OCI-LY3 (cell line): ENCODE results near the gene SIAH2.

Source experiments
- H2AFZ ChIP-seq: fragments of 200-600, 300-600 bp; shearing (Covaris generic); 2 replicates; pipeline ENCODE4 v1.6.0; 2014; ENCODE audit warnings: antibody characterized with exemption, low read depth, low read length
- H3K27ac ChIP-seq: fragments of 200-600, 300-600 bp; sonication (generic); 2 replicates; pipeline ENCODE4 v1.5.1; 2014; ENCODE audit warnings: mild to moderate bottlenecking, low read length, moderate library complexity, mixed read lengths
- H3K27me3 ChIP-seq: fragments of 200-600, 300-600 bp; sonication (generic); 2 replicates; pipeline ENCODE4 v1.6.1; 2014; ENCODE audit warnings: low read depth, low read length, mixed read lengths
- H3K36me3 ChIP-seq: fragments of 200-600, 300-600 bp; sonication (generic); replicated peaks from 2 replicates; pipeline ENCODE3; 2014; ENCODE audit warnings: low read depth, low read length, mixed read lengths
- H3K4me1 ChIP-seq: fragments of 300-600, 200-600 bp; sonication (generic); 2 replicates; pipeline ENCODE4 v1.6.1; 2014; ENCODE audit warnings: low read length, mixed read lengths
- H3K4me2 ChIP-seq: fragments of 200-600, 300-600 bp; sonication (generic); 2 replicates; pipeline ENCODE4 v1.6.1; 2014; ENCODE audit warnings: low read length, mixed read lengths
- H3K4me3 ChIP-seq: fragments of 300-600, 200-600 bp; sonication (generic); 2 replicates; pipeline ENCODE4 v1.5.1; 2014; ENCODE audit warnings: antibody characterized with exemption, mild to moderate bottlenecking, low read length, moderate library complexity
- H3K79me2 ChIP-seq: fragments of 300-600, 200-600 bp; shearing (Covaris generic); 2 replicates; pipeline ENCODE4 v1.6.1; 2014; ENCODE audit warnings: mild to moderate bottlenecking, low read length, mixed read lengths
- H3K9ac ChIP-seq: fragments of 300-600, 200-600 bp; shearing (Covaris generic); 2 replicates; pipeline ENCODE4 v1.6.0; 2014; ENCODE audit warnings: mild to moderate bottlenecking, low read length, moderate library complexity
- H3K9me3 ChIP-seq: fragments of 200-600, 300-600 bp; shearing (Covaris generic); 2 replicates; pipeline ENCODE4 v1.6.1; 2014; ENCODE audit warnings: low read length, mixed read lengths; ENCODE audit not compliant: insufficient read depth
- H4K20me1 ChIP-seq: fragments of 200-600, 300-600 bp; sonication (generic); 2 replicates; pipeline ENCODE4 v1.6.1; 2016; ENCODE audit warnings: low read length, mixed read lengths; ENCODE audit not compliant: insufficient read depth
- EZH2phosphoT487 ChIP-seq: fragments of 200-600 bp; shearing (Covaris generic); IDR thresholded peaks from 2 replicates; pipeline ENCODE4 v1.6.1; 2018; ENCODE audit warnings: antibody characterized with exemption, mixed run types, low read depth
- TF ChIP-seq, protein P1 (sequence below): fragments of 200-600, 300-600 bp; sonication (generic); IDR thresholded peaks from 2 replicates; pipeline ENCODE4 v1.5.1; 2014; ENCODE audit warnings: antibody characterized with exemption, low read length, low read depth

SIAH2 gene

DNA sequence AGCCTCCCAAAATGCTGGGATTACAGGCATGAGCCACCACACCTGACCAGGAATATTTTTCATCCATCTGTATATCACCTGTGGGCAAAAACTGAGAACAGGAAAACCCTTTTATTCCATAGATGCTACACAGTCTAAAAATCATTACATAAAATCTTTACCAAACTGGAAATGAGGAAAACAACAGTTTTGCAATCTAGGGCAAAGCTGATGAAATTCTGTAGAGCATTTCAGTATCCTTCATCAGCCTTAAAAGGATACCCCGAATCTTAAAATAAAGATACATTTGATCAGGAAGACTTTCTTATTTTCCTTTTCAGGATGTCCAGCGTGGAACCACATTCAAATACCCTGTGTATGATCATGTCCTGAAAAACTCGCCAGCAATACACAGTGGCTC lies 7.1 kb downstream of the SIAH2 start:
- H4K20me1 ChIP-seq: peaks cover 88% of the 10 kb centered on the region
- H2AFZ ChIP-seq: no peak overlapping the region
- H3K4me2 ChIP-seq: no peak overlapping the region
- H3K27me3 ChIP-seq: no peaks in the 10 kb centered on the region
- peaks cover 20% of the 10 kb centered on the region for H3K4me1 ChIP-seq
- no peak overlapping the region for H3K9ac ChIP-seq
- H3K9me3 ChIP-seq: no peaks in the 10 kb centered on the region
- H3K27ac ChIP-seq: no peak overlapping the region
- peaks cover 31% of the 10 kb centered on the region for H3K36me3 ChIP-seq
- no peak overlapping the region for H3K4me3 ChIP-seq
- peaks cover 92% of the 10 kb centered on the region for H3K79me2 ChIP-seq
- TF ChIP-seq, protein P1, sequence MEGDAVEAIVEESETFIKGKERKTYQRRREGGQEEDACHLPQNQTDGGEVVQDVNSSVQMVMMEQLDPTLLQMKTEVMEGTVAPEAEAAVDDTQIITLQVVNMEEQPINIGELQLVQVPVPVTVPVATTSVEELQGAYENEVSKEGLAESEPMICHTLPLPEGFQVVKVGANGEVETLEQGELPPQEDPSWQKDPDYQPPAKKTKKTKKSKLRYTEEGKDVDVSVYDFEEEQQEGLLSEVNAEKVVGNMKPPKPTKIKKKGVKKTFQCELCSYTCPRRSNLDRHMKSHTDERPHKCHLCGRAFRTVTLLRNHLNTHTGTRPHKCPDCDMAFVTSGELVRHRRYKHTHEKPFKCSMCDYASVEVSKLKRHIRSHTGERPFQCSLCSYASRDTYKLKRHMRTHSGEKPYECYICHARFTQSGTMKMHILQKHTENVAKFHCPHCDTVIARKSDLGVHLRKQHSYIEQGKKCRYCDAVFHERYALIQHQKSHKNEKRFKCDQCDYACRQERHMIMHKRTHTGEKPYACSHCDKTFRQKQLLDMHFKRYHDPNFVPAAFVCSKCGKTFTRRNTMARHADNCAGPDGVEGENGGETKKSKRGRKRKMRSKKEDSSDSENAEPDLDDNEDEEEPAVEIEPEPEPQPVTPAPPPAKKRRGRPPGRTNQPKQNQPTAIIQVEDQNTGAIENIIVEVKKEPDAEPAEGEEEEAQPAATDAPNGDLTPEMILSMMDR: no peak
- TF ChIP-seq EZH2phosphoT487: no peak

- no peak overlapping the region for H3K9ac ChIP-seq
- H4K20me1 ChIP-seq: peaks cover 88% of the 10 kb centered on the region
- H3K79me2 ChIP-seq: peaks cover 92% of the 10 kb centered on the region
- no peak overlapping the region for H2AFZ ChIP-seq
- H3K4me2 ChIP-seq: no peak overlapping the region
- peaks cover 10% of the 10 kb centered on the region for H3K4me1 ChIP-seq
- no peak overlapping the region for H3K4me3 ChIP-seq
- no peaks in the 10 kb centered on the region for H3K27me3 ChIP-seq
- H3K9me3 ChIP-seq: no peaks in the 10 kb centered on the region
- TF ChIP-seq, protein P1: no peak
- no peak for TF ChIP-seq EZH2phosphoT487
- H3K36me3 ChIP-seq: peaks cover 34% of the 10 kb centered on the region
- H3K27ac ChIP-seq: no peak overlapping the region
Measured at GRCh38 chr3:150754896-150755295, 8.1 kb downstream of the SIAH2 start.

- Histone ChIP-seq H4K20me1 (peaks cover 89% of the 10 kb centered on the region), H3K79me2 (peaks cover 95% of the 10 kb centered on the region), H3K4me2 (no peak overlapping the region), H3K9ac (no peak overlapping the region), H3K4me3 (no peak overlapping the region), H3K9me3 (no peaks in the 10 kb centered on the region), H3K4me1 (no peaks in the 10 kb centered on the region), H3K27ac (no peak overlapping the region), H2AFZ (no peak overlapping the region), H3K36me3 (peaks cover 25% of the 10 kb centered on the region), H3K27me3 (no peaks in the 10 kb centered on the region)
- TF ChIP-seq, protein P1: no peak
- no peak for TF ChIP-seq EZH2phosphoT487
Measured at GRCh38 chr3:150751781-150752263, 11.1 kb downstream of the SIAH2 start.

DNA sequence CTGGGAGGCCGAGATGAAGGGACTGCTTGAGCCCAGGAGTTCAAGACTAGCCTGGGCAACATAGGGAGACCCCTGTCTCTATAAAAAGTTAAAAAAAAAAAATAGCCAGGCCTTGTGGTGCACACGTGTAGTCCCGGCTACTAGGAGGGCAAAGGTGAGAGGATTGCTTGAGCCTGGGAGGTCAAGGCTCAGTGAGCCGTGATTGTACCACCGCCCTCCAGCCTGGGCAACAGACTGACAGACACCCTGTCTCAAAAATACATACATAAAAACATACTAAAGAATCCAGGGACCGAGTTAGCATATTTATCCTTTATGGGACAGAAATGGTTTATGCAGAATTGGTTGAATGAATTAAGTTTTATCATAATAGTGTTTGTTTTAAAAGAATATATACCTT lies 13.7 kb downstream of the SIAH2 start:
- TF ChIP-seq, protein P1: no peak
- no peak for TF ChIP-seq EZH2phosphoT487
- Histone ChIP-seq H4K20me1 (peaks cover 93% of the 10 kb centered on the region), H3K27ac (no peak overlapping the region), H3K4me2 (no peak overlapping the region), H3K79me2 (peaks cover 98% of the 10 kb centered on the region), H3K4me3 (no peak overlapping the region), H3K27me3 (no peaks in the 10 kb centered on the region), H3K9ac (no peak overlapping the region), H3K9me3 (no peaks in the 10 kb centered on the region), H3K4me1 (peaks cover 10% of the 10 kb centered on the region), H2AFZ (no peak overlapping the region), H3K36me3 (peaks cover 22% of the 10 kb centered on the region)
